Measurements from ENCODE around the gene TNNI2. TPM values are rescaled to one million over a fixed set of nuclear protein-coding genes. Genes with fewer than 3 reads are reported as not detected.
A peak's percentile ranks its signal among the peaks of the same experiment; 100 is the strongest.

TNNI2 gene
- total and polyA plus RNA-seq, 10 donors, result 2.3 to 21.8 (median 6.7) TPM

DNA sequence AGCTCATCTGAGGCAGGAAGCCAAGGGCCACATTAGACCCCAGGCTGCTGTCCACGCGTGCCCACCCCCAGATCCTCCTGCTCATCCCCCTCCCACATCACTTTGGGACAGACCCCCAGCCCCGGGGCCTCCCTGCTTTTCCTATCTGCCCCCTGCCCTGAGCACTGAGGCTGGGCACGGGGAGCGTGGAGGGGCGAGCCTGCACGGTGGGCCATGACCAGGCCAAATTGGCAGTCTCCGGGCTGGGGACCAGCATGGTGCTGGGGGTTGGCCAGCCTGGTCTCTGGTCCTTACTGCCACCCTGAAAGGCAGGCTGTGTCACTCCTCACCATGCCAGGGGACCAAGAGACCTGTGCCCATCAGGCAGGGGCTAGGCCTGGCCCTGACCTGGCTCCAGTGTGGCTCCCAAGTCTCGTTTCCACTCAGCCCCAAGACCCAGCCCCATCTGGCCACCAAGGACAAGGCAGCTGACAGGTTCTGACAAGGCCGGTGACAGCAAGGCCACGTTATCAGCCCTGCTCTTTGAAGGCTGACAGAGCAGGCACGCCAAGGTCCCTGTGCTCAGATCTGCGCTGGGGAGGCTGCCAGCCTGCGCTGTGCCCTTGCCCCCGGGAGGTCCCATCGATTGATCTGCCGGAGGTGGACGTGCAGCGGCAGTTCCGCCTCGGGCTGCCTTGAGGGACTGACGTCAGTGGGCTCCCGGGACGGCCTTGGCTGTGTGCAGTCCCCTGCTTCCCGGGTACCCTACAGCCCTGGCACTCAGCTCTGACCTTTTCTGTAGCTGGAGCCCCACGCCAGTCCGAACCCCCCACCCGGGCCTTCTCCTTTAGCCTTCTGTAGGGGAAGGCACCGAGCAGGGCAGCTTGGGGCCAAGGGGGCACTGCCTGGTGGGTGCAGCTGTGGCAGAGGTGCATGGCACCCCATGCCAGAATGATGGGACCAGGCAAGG is 3.6 kb downstream of the TNNI2 start:
- Histone ChIP-seq H3K27me3 (replicated peaks in 1 of 7) (no peaks in the 10 kb centered on the region), H3K9me3 (no peaks in the 10 kb centered on the region), H3K4me1 (peaks cover 50 to 100% (median 94%) of the 10 kb centered on the region in 6 donors), H3K27ac (peak overlapping the region; percentile 66 to 94 (median 88)), H3K4me3 (no peak overlapping the region), H3K36me3 (no peaks in the 10 kb centered on the region)
- intact Hi-C loops (cut with DNase I; ENCODE audit: low total_unique reads), result no loop called here
- TF ChIP-seq POLR2A (IDR thresholded peaks at IDR 0.05) (no peak), POLR2AphosphoS5 (IDR thresholded peaks at IDR 0.05) (peak; percentile 88 to 94 (median 92))
- TF ChIP-seq, protein P1, sequence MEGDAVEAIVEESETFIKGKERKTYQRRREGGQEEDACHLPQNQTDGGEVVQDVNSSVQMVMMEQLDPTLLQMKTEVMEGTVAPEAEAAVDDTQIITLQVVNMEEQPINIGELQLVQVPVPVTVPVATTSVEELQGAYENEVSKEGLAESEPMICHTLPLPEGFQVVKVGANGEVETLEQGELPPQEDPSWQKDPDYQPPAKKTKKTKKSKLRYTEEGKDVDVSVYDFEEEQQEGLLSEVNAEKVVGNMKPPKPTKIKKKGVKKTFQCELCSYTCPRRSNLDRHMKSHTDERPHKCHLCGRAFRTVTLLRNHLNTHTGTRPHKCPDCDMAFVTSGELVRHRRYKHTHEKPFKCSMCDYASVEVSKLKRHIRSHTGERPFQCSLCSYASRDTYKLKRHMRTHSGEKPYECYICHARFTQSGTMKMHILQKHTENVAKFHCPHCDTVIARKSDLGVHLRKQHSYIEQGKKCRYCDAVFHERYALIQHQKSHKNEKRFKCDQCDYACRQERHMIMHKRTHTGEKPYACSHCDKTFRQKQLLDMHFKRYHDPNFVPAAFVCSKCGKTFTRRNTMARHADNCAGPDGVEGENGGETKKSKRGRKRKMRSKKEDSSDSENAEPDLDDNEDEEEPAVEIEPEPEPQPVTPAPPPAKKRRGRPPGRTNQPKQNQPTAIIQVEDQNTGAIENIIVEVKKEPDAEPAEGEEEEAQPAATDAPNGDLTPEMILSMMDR (IDR thresholded peaks at IDR 0.05 in 8 of 11, conservative IDR thresholded peaks at IDR 0.05 in 3 of 11), result peak in 1 of 11 experiments; percentile 5
- DNase-seq, result peak; percentile 91
- WGBS, 5 donors, result 76 to 80% (median 77%) methylated on average over 12 to 29 of the region's 29 CpGs

DNA sequence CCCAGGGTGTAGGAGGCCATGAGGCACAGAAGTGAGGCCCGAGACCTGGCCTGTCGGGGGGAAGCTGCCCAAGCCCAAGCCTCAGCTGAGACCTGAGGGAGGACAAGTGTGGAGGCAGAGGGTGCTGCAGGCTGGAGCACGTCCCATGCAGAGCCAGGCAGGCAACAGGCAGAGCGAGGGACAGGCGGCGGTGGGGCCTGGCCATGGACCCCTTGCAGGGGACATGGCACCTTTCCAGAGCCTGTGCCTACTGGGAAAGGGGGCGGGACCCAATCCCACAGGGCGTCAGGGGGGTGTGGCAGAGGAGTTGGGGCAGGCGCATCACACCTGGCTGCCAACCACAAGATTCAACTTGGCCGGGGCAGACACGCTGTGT is 4.3 kb downstream of the TNNI2 start:
- H3K4me1 ChIP-seq, result peaks cover 44 to 100% (median 91%) of the 10 kb centered on the region in 6 donors
- WGBS, 5 donors, result 64 to 74% (median 70%) methylated on average over 10 to 11 of the region's 11 CpGs
- peak; percentile 83 for DNase-seq

DNA sequence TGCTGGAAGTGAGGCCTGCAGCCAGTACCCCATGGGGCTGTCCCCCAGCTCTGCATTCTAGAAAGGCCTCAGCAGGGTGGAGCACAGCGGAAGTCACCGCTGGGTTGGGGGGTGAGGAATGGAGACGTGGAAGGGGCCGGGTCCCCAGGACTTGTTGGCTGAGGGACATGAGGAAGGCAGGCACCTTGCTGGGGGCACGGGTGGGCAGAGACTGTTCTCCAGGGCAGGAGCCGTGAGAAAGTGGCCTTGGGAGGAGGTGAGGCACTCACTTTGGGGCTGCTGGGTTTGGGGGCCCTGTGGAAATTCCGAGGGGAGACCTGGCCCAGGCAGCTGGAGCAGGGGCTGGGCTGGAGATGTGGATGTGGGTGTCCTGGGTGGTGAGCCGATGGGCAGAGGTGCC is 5.0 kb downstream of the TNNI2 start:
- no peaks in the 10 kb centered on the region for H3K36me3 ChIP-seq
- H3K27me3 ChIP-seq (replicated peaks in 1 of 7), result no peaks in the 10 kb centered on the region
- H3K9me3 ChIP-seq, result no peaks in the 10 kb centered on the region
- peak overlapping the region; percentile 66 to 94 (median 88) for H3K27ac ChIP-seq
- H3K4me1 ChIP-seq, result peaks cover 42 to 100% (median 90%) of the 10 kb centered on the region in 6 donors
- 59 to 66% (median 63%) methylated on average over 8 of the region's 8 CpGs for WGBS, 5 donors
- TF ChIP-seq POLR2A (IDR thresholded peaks at IDR 0.05) (no peak), POLR2AphosphoS5 (IDR thresholded peaks at IDR 0.05) (no peak)
- TF ChIP-seq, protein P1 (IDR thresholded peaks at IDR 0.05 in 8 of 11, conservative IDR thresholded peaks at IDR 0.05 in 3 of 11), result no peak
- intact Hi-C loops (cut with DNase I; ENCODE audit: low total_unique reads), result no loop called here
- DNase-seq, result peak; percentile 79
- H3K4me3 ChIP-seq, result peak overlapping the region in 2 of 8 donors; percentile 12 to 55

More for the DNA sequence above, 4.3 kb downstream of the TNNI2 start:
- TF ChIP-seq, protein P1 (IDR thresholded peaks at IDR 0.05 in 8 of 11, conservative IDR thresholded peaks at IDR 0.05 in 3 of 11), result no peak
- no peak for TF ChIP-seq POLR2A (IDR thresholded peaks at IDR 0.05)
- H3K27ac ChIP-seq, result peak overlapping the region; percentile 66 to 94 (median 88)
- H3K36me3 ChIP-seq, result no peaks in the 10 kb centered on the region
- intact Hi-C loops (cut with DNase I; ENCODE audit: low total_unique reads), result no loop called here
- no peaks in the 10 kb centered on the region for H3K9me3 ChIP-seq
- peak overlapping the region in 1 of 8 donors; percentile 55 for H3K4me3 ChIP-seq
- H3K27me3 ChIP-seq (replicated peaks in 1 of 7), result no peaks in the 10 kb centered on the region

Data from spleen (tissue), 11 donors.